NCI-H460 (cell line): ENCODE measurements around the gene SHD. TPM values are rescaled to one million over a fixed set of nuclear protein-coding genes. Genes with fewer than 3 reads are reported as not detected.
"Not testable (repeated sequence)": the region's sequence is repeated elsewhere in the genome, so short reads cannot be mapped to it uniquely, and the experiment has no call there.

Experiments used
- DNase-seq: peaks from one replicate; pipeline ENCODE4 v3.0.0-alpha.2; 2016; ENCODE audit warnings: low read depth; ENCODE audit errors: extremely low read depth
- polyA plus RNA-seq: library from polyadenylated mRNA; depleted of rRNA; stranded (reverse); fragments of >200 nt; gene quantifications from 2 replicates; pipeline ENCODE4 v1.2.3, GENCODE V29; 2014; cell fraction: nucleus; rRNA removed
- total RNA-seq: library from RNA; depleted of rRNA; stranded (reverse); fragments of >200 nt; shearing (Covaris generic); gene quantifications from 2 replicates; pipeline ENCODE4 v1.2.3, GENCODE V29; 2014; rRNA removed

SHD gene, protein sequence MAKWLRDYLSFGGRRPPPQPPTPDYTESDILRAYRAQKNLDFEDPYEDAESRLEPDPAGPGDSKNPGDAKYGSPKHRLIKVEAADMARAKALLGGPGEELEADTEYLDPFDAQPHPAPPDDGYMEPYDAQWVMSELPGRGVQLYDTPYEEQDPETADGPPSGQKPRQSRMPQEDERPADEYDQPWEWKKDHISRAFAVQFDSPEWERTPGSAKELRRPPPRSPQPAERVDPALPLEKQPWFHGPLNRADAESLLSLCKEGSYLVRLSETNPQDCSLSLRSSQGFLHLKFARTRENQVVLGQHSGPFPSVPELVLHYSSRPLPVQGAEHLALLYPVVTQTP
- not detected in 2 replicates for total RNA-seq
- not detected in 2 replicates for polyA plus RNA-seq

DNA sequence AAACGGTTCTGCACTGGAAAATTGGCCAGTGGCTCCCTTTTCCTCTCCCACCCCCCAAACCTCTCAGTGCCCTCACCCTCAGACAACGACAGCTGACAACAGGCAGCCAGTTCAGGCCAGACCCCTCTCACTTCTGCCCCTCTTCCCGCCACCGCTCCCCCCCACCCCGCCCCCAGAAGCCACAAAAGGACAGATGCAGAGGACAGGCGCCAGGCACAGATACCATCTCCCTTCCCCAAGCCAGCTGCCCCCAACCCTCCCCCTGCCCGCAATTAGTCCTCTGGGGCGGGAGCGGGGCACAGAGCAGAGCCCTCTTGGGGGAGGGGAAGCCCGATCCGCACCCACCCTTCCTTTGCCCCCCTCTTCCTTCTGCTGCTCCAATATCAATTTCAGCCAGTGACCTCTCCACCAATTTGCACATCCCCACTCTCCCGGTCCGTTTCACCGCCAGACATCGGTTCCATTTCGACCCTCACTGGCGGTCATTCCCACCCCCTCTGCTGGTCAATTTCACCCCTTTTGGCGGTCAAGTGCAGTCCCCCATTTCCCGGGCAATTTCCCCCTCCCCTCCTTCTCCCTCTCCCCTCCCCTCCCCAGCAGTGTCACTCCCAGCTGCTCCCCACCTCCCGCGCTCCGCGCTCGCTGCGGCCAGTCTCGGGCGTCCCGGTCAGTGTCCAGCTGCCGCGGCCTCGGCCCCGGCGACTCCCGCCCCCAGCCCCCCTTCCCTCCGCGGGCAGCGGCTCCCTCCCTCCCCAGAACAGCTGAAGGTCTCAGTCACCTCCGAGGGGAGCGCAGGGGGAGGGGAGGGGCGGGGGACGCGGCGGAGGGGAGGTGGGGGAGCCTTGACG lies at the start of gene SHD:
SHD (plus strand) TSS at position 848 of the 848 bp plus-strand sequence. CDS start 798 bp downstream, outside the sequence.
- no peak for DNase-seq

DNA sequence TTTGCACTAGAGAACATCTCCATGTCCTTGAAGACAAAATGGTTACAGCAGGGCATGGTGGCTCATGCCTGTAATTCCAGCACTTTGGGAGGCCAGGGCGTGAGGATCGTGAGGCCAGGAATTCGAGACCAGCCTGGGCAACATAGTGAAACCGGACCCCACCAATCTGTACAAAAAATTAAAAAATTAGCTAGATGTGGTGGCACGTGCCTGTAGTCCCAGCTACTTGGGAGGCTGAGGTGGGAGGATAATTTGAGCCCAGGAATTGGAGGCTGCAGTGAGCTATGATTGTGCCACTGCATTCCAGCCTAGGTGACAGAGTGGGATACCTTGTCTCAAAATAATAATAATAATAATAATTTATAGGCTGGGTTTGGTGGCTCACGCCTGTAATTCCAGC lies 48.8 kb upstream of the SHD start:
- not testable (repeated sequence) for DNase-seq

DNA sequence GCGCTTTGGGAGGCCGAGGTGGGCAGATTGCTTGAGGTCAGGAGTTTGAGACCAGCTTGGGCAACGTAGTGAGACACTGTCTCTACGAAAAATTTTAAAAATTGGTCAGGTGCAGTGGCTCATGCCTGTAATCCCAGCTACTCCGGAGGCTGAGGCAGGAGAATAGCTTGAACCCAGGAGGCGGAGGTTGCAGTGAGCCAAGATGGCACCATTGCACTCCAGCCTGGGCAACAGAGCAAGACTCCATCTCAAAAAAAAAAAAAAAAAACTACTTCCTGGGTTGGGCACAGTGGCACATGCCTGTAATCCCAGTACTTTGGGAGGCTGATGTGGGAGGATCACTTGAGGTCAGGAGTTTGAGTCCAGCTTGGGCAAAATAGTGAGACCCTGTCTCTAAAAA lies 47.5 kb upstream of the SHD start:
- DNase-seq, result not testable (repeated sequence)

DNA sequence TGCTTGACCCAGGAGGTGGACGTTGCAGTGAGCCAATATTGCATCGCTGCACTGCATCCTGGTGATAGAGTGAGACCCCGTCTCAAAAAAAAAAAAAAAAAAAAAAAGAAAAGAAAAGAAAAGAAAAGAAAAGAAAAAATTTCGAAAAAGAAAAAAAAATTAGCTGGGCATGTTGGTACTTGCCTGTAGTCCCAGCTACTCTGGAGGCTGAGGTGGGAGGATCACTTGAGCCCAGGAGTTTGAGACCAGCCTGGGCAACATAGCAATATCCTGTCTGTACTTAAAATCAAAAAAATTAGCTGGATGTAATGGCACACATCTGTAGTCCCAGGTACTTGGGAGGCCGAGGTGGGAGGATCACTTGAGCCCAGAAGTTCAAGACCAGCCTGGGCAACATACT lies 46.9 kb upstream of the SHD start:
- DNase-seq, result not testable (repeated sequence)

DNA sequence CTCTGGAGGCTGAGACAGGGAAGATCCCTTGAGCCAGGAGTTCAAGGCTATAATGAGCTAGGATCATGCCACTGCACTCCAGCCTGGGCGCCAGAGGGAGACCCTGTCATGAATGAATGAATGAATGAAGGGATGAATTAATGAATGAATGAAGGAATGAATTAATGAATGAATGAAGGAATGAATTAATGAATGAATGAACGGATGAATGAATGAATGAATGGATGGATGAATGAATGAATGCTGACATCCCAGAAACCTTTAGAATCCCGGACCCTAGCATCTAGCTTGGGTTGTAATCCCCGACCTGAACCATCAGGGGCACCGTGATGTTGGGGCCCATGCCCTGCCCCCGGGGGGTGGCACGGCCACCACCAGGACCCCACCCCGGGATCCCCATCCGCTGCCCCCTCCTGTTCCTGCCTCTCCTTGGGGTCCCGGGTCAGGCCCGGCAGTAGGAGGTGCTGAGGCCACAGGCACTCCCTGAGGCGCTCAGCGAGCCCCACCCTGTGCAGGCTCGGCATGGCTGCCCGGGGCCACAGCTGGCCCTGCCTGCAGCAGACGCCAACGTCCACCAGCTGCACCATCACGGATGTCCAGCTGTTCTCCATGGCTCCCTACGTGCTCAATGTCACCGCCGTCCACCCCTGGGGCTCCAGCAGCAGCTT lies 46.3 kb upstream of the SHD start:
- no peak for DNase-seq

DNA sequence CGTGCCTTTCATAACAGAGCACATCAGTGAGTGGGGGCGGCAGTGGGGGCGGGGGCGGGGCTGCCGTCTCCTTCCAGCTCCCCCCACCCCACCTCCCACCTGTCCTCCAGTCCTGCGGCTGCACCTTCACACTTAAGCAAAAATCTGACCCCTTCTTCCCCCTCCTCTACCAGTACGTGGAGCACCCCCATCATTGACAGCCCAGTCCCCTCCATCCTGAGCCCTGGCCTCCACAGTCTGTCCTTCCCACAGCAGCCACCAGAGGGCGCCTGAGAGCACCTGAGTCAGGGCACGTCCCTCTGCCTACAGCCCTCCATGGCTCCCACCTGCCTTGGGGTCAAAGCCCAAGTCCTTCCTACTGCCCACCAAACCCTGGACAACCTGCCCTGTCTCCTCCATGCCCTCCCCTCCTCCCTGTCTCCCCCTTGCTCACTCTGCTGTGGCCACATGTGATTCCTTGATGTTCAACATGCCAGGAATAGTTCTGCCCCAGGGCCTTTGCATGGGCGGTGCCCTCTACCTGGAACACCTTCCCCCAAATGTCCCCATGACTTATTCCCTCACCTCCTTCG lies 45.7 kb upstream of the SHD start:
- peak; percentile 32 for DNase-seq

DNA sequence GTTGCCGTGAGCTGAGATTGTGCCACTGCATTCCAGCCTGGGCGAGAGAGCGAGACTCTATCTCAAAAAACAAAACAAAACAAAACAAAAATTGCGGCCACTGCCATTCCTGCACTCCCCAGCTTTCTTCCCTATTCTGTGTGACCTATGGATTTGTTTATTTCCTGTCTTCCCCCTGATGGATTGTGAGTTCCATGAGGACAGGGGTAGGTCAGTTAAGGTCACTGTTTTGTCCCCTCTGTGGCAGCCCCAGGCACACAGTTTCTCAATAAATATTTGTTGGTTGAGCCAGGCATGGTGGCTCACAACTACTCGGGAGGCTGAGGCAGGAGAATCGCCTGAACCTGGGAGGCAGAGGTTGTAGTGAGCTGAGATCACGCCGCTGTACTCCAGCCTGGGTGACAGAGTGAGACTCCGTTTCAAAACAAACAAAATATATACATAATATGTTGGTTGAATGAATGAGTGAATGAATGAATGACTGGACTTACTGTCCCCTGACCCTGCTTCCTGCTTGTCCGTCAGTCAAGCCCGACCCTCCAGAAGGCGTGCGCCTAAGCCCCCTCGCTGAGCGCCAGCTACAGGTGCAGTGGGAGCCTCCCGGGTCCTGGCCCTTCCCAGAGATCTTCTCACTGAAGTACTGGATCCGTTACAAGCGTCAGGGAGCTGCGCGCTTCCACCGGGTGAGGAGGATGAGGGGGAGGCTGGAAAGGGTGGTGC lies 44.8 kb upstream of the SHD start:
- DNase-seq, result no peak

DNA sequence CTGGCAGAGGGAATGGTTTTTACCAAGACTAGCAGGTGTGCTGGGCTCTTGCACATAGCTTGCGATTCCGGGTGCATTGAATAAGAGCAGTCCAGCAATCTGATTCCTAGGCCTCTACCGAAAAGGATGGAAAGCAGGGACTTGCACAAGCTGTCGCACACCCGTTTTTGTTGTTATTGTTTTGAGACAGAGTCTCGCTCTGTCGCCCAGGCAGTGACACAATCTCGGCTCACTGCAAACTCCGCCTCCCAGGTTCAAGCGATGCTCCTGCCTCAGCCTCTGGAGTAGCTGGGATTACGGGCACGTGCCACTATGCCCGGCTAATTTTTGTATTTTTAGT lies 44.2 kb upstream of the SHD start:
- no peak for DNase-seq

DNA sequence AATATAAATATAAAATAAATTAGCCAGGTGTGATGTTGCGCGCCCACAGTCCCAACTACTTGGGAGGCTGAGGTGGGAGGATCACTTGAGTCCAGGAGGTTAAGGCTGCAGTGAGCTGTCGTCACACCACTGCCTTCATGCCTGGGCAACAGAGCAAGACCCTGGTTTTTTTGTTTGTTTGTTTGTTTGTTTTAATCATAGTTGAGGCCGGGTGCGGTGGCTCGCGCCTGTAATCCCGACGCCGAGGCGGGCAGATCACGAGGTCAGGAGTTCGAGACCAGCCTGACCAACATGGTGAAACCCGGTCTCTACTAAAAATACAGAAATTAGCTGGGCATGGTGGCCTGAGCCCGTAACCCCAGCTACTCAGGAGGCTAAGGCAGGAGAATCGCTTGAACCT lies 41.6 kb upstream of the SHD start:
- DNase-seq, result not testable (repeated sequence)

DNA sequence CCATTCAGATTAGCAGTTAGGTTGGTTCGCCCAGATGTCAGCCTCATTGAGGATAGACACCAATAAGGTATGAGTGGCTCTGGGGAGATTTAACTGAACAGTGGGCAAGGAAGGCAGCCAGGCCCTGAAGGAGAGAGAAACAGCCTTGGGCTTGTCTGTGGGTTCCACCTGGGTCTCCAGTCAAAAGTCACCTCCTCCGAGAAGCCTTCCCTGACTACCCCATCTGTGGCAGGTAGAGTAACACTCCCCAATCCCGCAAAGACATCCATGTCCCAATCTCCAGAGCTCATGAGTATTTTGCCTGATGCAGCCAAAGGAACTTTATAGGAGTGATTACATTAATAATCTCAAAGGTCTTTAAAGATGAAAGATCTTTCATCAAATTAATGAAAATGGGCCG lies 40.2 kb upstream of the SHD start:
- no peak for DNase-seq

DNA sequence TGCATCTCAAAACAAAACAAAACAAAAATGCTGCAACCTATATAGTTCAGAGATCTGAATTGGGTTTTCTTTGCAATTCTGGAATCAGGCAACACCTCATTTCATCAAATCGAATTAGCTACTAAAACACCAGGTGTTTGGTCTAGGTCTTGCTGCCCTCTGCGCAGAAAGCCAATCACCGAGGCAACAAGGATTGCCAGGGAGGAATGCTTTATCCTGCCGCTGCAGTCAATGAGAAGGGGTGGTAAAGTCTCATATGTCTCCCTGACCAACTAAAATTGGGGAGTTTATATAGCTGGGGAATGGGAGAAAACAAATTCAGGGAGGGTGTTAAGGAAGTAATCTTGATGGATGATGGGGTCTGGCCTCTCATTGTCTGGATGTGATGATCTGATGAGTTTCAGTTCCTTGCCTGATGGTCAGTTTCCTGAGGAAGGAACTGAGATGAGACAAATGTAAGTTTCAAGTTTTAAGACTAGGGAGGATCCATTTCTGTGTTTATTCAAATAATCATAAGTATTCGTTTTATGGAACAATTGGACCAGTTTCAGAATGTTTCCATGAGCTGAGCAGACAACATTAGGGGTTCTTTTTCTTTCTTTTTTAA lies 37.1 kb upstream of the SHD start:
- no peak for DNase-seq

DNA sequence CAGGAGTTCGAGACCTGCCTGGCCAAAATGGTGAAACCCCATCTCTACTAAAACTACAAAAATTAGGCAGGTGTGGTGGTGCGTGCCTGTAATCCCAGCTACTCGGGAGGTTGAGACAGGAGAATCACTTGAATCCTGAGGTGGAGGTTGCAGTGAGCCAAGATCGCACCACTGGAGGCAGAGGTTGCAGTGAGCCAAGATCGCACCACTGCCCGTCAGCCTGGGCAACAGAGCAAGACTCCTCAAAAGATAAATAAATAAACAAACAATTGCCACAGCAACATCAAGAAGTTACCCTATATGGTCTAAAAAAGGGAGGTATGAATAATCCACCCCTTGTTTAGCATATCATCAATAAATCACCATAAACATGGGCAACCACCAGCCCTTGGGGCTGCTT lies 33.1 kb upstream of the SHD start:
- not testable (repeated sequence) for DNase-seq

DNA sequence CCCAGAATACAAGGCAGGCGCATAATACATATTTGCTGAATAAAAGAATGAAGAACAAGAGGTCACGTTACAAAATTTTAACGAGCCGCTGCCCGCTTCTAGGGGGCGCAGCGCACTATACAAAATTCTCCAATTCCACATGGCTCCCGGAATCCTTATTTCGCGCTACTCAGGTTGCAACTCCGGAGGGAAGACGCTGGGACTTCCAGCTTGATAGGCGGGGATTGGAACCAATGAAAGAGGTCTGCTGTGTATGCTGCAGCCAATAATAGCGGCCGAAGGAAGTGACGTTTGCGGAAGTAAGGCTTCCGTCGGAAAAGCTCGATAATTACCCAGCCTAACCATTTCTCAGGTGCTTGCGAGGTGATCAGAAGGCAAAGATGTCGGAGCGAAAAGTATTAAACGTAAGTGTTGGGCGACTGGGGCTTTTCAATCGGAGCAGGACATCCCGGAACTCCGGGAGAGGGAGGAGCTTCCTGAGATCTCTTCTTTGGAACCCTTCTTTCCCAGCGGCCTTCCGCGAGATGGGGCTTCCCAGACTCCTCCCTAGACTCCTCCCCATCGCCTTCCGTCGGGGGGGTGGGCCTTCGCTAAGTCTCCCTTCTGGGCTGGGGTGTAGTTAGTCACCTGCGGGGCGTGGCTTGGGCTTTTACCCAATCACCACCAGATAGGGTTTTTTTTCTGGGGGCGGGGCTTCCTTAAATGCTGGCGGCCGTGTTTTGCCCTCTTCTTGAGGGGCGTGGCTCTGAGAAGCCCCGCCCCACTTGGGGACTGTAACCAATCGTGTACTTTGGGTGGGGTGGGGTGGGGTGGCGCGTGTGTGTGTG lies 32.1 kb upstream of the SHD start, which contains the start of gene YJU2:
YJU2 (plus strand) TSS at position 314 of the 827 bp plus-strand sequence; CDS start at position 381, 67 bp downstream.
- peak; percentile 97 for DNase-seq

DNA sequence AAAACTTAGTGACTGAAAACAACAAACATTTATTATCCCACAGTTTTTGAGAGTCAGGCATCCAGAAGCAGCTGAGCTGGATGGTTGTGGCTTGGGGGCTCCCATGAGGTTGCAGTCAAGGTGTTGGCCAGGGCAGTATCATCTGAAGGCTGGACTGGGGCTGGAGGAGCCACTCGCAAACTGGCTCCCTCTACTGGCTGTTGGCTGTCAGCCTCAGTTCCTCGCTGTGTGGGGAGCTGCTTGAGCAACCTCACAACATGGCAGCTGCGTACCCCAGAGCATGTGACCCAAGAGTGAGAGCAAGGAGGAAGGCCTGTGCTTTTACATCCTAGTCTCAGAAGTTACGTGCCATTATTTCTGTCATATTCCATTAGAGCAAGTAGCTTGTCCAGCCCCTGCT lies 22.5 kb upstream of the SHD start:
- no peak for DNase-seq

DNA sequence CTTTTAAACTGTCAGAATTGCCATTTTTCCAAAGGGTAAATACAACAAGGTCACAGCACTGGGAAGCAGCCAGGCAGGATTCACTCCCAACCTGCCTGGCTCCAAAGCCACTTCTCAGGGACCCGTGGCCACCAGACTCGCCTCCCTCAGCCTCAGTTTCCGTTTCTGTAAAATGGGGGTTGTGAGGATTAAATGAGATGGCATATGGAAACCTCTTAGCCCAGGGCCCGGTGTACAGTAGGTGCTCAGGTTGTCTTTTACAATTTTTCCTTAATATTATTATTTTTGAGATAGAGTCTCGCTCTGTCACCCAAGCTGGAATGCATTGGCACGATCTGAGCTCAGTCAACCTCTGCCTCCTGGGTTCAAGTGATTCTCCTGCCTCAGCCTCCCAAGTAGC lies 22.0 kb upstream of the SHD start:
- no peak for DNase-seq

DNA sequence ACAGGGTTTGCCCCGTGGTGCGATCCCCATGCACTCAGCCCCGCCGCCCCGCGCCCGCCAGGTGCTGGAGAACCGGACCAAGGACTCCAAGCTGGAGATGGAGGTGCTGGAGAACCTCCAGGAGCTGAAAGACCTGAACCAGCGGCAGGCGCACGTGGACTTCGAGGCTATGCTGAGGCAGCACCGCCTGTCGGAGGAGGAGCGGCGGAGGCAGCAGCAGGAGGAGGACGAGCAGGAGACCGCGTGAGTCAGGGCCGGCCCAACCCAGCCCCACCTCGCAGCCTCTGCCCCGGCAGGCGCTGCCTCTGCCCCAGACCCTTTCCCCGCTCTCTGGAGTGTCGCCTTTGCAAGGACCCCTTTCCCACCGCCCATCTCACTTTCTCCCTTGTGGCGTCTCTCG lies 20.9 kb upstream of the SHD start:
- no peak for DNase-seq

DNA sequence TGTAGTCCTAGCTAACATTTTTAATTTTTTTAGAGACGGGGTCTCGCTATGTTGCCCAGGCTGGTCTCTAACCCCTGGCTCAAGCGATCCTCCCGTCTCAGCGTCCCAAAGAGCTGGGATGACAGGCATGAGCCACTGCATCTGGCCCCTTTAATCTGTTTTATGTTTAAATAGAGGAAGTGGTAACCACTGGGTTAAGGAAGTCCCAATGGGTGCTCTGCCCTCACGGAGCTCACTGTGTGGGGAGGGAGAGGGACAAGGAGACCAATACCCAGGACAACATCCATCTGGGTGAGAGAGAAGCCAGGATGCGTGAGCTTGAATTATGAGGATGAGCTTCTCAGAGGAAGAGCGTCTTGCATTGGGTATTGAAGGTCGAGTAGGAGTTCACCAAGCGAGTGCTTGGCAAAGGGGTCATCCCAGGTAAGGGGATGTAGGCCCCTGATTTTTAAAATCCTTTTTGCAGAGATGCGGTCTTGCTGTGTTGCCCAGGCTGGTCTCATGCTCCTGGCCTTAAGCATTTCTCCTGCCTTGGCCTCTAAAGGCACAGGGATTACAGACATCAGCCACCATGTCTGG lies 18.4 kb upstream of the SHD start:
- DNase-seq, result no peak

DNA sequence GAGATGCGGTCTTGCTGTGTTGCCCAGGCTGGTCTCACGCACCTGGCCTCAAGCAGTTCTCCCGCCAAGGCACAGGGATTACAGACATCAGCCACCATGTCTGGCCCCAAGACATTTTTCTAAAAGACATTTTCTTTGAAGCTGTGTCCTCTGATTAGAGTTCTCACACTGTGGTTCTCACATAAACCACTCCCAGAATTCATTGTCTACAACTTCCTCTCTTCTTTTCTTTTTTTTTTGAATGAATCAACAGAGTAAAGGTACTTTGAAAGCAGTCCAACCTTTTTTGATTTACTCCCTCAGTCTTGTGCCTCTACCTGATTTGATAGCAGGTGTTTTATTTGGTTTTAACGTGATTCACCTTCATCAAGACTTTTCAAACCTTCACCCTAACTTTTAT lies 14.3 kb upstream of the SHD start:
- DNase-seq, result no peak
